Left lung (tissue), 10 donors: ENCODE measurements around the gene GBX1. TPM values are rescaled to one million over a fixed set of nuclear protein-coding genes. Genes with fewer than 3 reads are reported as not detected.

Experiments
- ATAC-seq: fragments of 200-7000 bp; cut with Tn5 transposase; one replicate; pipeline ENCODE4 v1.9.1; 2020; ENCODE audit warnings: moderate library complexity
- DNase-seq, 4 donors: peaks; one replicate each; pipeline ENCODE4 v3.0.0-alpha.2; 2013 to 2020
- H3K27ac ChIP-seq, 2 donors: fragments of 200-600 bp; sonication (generic) in 1 of 2; one replicate each; pipeline versions ENCODE4 v1.5.0 to v1.8.0; 2020 to 2021
- H3K27me3 ChIP-seq, 2 donors: fragments of 200-600 bp; sonication (generic) in 1 of 2; one replicate each; pipeline versions ENCODE4 v1.5.0 to v1.8.0; 2020 to 2021
- H3K36me3 ChIP-seq, 2 donors: fragments of 200-600 bp; sonication (generic) in 1 of 2; one replicate each; pipeline versions ENCODE4 v1.5.0 to v1.8.0; 2020 to 2021
- H3K4me1 ChIP-seq, 2 donors: fragments of 200-600 bp; one replicate each; pipeline ENCODE4 v1.8.0; 2021
- H3K4me3 ChIP-seq, 2 donors: fragments of 200-600 bp; sonication (generic) in 1 of 2; one replicate each; pipeline versions ENCODE4 v1.5.0 to v1.8.0; 2020 to 2021; ENCODE audit warnings: mild to moderate bottlenecking in 1 of 2
- H3K9me3 ChIP-seq, 2 donors: fragments of 200-600 bp; sonication (generic) in 1 of 2; one replicate each; pipeline versions ENCODE4 v1.5.0 to v1.8.0; 2020 to 2021
- CTCF ChIP-seq, 2 donors: fragments of 200-600 bp; sonication (generic) in 1 of 2; IDR thresholded peaks; one replicate each; pipeline versions ENCODE4 v1.5.0 to v1.8.0; 2021; ENCODE audit warnings: antibody characterized with exemption in 2 of 2
- intact Hi-C, 2 donors: fragments of 100-400 bp; cut with DNase I; formaldehyde crosslinking; loops; one replicate each; pipeline versions ENCODE4 v1.11.2 to v1.14.2; 2022
- polyA plus RNA-seq, 6 donors: library from polyadenylated mRNA; unstranded; fragments of 120-200 nt; gene quantifications; one replicate each; pipeline ENCODE4 v1.2.1, GENCODE V29; 2013; ENCODE audit not compliant: insufficient read length in 6 of 6
- total RNA-seq, 2 donors: library from RNA; stranded (reverse); fragmentation: NEBNext Ultra II Directional; extraction: Animal tissue kit (Norgen Biotek cat#: 25700); gene quantifications; one replicate each; pipeline ENCODE4 v1.2.1, GENCODE V29; 2021
- donor health status: DM: no; HTN: yes; CAD: no.
- donor health status: DM: no; HTN: no; CAD: no.

Gene GBX1
- total and polyA plus RNA-seq, 8 donors, result 0.24 to 0.42 (median 0.28) TPM; not detected in 5

- DNase-seq (peak in 1 of 4 donors; percentile 78), ATAC-seq (peak; percentile 4)
- Histone ChIP-seq H3K27ac (no peak overlapping the region), H3K36me3 (peaks cover 0 to 94% of the 10 kb centered on the region in 2 donors), H3K9me3 (no peaks in the 10 kb centered on the region), H3K27me3 (no peaks in the 10 kb centered on the region), H3K4me1 (peaks cover 10 to 14% of the 10 kb centered on the region in 2 donors), H3K4me3 (peak overlapping the region; percentile 17 to 28)
- intact Hi-C loops, result loop anchor here in 1 of 2 donors (5.0 kb wide), 1 partner anchor 46 kb away; no protein-coding TSS in a partner anchor
- TF ChIP-seq CTCF (IDR thresholded peaks at IDR 0.05), result no peak
These were observed 41.5 kb downstream of the GBX1 start for GRCh38 chr7:151125846-151126481.

- Histone ChIP-seq H3K27ac (no peak overlapping the region), H3K36me3 (peaks cover 0 to 94% of the 10 kb centered on the region in 2 donors), H3K9me3 (no peaks in the 10 kb centered on the region), H3K27me3 (no peaks in the 10 kb centered on the region), H3K4me3 (peak overlapping the region; percentile 17 to 28), H3K4me1 (peaks cover 10 to 14% of the 10 kb centered on the region in 2 donors)
- no peak for TF ChIP-seq CTCF (IDR thresholded peaks at IDR 0.05)
- ATAC-seq (no peak), DNase-seq (peak in 2 of 4 donors; percentile 46 to 69)
- intact Hi-C loops, result loop anchor here in 1 of 2 donors (5.0 kb wide), 1 partner anchor 47 kb away; no protein-coding TSS in a partner anchor
These were observed 42.0 kb downstream of the GBX1 start for GRCh38 chr7:151125470-151125845.

- no peaks in the 10 kb centered on the region for H3K9me3 ChIP-seq
- peaks cover 10 to 14% of the 10 kb centered on the region in 2 donors for H3K4me1 ChIP-seq
- peaks cover 0 to 94% of the 10 kb centered on the region in 2 donors for H3K36me3 ChIP-seq
- intact Hi-C loops, result loop anchor here in 1 of 2 donors (5.0 kb wide), 2 partner anchors 47 to 177 kb away; no protein-coding TSS in a partner anchor
- DNase-seq (peak in 1 of 4 donors; percentile 43), ATAC-seq (no peak)
- no peak overlapping the region for H3K27ac ChIP-seq
- no peak overlapping the region for H3K4me3 ChIP-seq
- no peak for TF ChIP-seq CTCF (IDR thresholded peaks at IDR 0.05)
- H3K27me3 ChIP-seq, result no peaks in the 10 kb centered on the region
These were observed 42.5 kb downstream of the GBX1 start for GRCh38 chr7:151124899-151125399.

GRCh38 chr7:151124481-151124880, 43.0 kb downstream of the GBX1 start:
- peak in 1 of 4 donors; percentile 58 for DNase-seq
- TF ChIP-seq CTCF (IDR thresholded peaks at IDR 0.05), result no peak
- Histone ChIP-seq H3K27ac (no peak overlapping the region), H3K4me1 (peaks cover 10 to 14% of the 10 kb centered on the region in 2 donors), H3K27me3 (no peaks in the 10 kb centered on the region), H3K9me3 (no peaks in the 10 kb centered on the region), H3K4me3 (no peak overlapping the region), H3K36me3 (peaks cover 0 to 94% of the 10 kb centered on the region in 2 donors)
- ATAC-seq, result no peak
- intact Hi-C loops, result loop anchor here in 1 of 2 donors (5.0 kb wide), 1 partner anchor 178 kb away; no protein-coding TSS in a partner anchor

- H3K27ac ChIP-seq, result no peak overlapping the region
- H3K27me3 ChIP-seq, result no peaks in the 10 kb centered on the region
- intact Hi-C loops, result loop anchor here in 1 of 2 donors (5.0 kb wide), 1 partner anchor 178 kb away; no protein-coding TSS in a partner anchor
- H3K4me3 ChIP-seq, result no peak overlapping the region
- ATAC-seq (peak; percentile 95), DNase-seq (peak; percentile 75 to 93 (median 90))
- H3K9me3 ChIP-seq, result no peaks in the 10 kb centered on the region
- H3K4me1 ChIP-seq, result peaks cover 10 to 14% of the 10 kb centered on the region in 2 donors
- peaks cover 0 to 94% of the 10 kb centered on the region in 2 donors for H3K36me3 ChIP-seq
- TF ChIP-seq CTCF (IDR thresholded peaks at IDR 0.05), result peak; percentile 96
These were observed 43.6 kb downstream of the GBX1 start for GRCh38 chr7:151123822-151124464.
